K562 (cell line): ENCODE results near the gene WNK1. TPM values are rescaled to one million over a fixed set of nuclear protein-coding genes. Genes with fewer than 3 reads are reported as not detected.

Experiments used
- BRD4 ChIP-seq: fragments of 200-600 bp; sonication (generic); IDR thresholded peaks from 2 replicates; pipeline ENCODE4 v1.6.1; 2017; ENCODE audit warnings: inconsistent platforms
- ELF2 ChIP-seq: fragments of 250-450 bp; sonication (Bioruptor Pico); IDR thresholded peaks from 2 replicates; pipeline ENCODE4 v1.5.0; 2021; ENCODE audit warnings: mild to moderate bottlenecking
- MTA3 ChIP-seq: fragments of 450-650 bp; formaldehyde crosslinking; IDR thresholded peaks from 2 replicates; pipeline ENCODE4 v1.6.1; 2017; ENCODE audit warnings: mild to moderate bottlenecking, borderline replicate concordance
- NR2F6 ChIP-seq: fragments of 450-650 bp; formaldehyde crosslinking; IDR thresholded peaks from 2 replicates; pipeline ENCODE4 v1.4.0; 2020; ENCODE audit warnings: mild to moderate bottlenecking
- RBBP5 ChIP-seq: fragments of 200-600 bp; sonication (generic); IDR thresholded peaks from 2 replicates; pipeline ENCODE4 v1.6.1; 2012; ENCODE audit warnings: borderline replicate concordance, mild to moderate bottlenecking, low read length, control low read depth, inconsistent platforms; ENCODE audit not compliant: insufficient read depth, poor library complexity, severe bottlenecking
- SMC3 ChIP-seq: conservative IDR thresholded peaks from 2 replicates; pipeline ENCODE4 v1.6.1; 2011; ENCODE audit warnings: low read depth, low read length, improper control_type of control experiment; ENCODE audit not compliant: insufficient read depth
- STAT5B ChIP-seq: fragments of 250-450 bp; sonication (Bioruptor Pico); IDR thresholded peaks from 2 replicates; pipeline ENCODE4 v1.8.0; 2021; ENCODE audit warnings: mild to moderate bottlenecking, inconsistent platforms
- TAL1 ChIP-seq: fragments of 450-650 bp; IDR thresholded peaks from 2 replicates; pipeline ENCODE4 v1.6.1; 2016; ENCODE audit warnings: mild to moderate bottlenecking
- YBX1 ChIP-seq: fragments of 450-650 bp; IDR thresholded peaks from 2 replicates; pipeline ENCODE4 v1.7.1; 2016; ENCODE audit warnings: mild to moderate bottlenecking
- YY1 ChIP-seq, 3 experiments: IDR thresholded peaks; 2 replicates each; pipeline ENCODE4 v1.6.1; 2011; ENCODE audit warnings: low read length in 2 of 3, mild to moderate bottlenecking in 2 of 3, moderate library complexity in 2 of 3, borderline replicate concordance in 1 of 3, control low read depth in 1 of 3, low read depth in 1 of 3; ENCODE audit not compliant: insufficient read depth in 3 of 3, insufficient replicate concordance in 2 of 3, control insufficient read depth in 1 of 3, insufficient read length in 1 of 3; ENCODE audit errors: extremely low read depth in 1 of 3
- ZMIZ1 ChIP-seq, 2 experiments: fragments of 150-350 bp in 1 of 2; IDR thresholded peaks; 2 replicates each; pipeline ENCODE4 v1.6.1; 2012 to 2016; ENCODE audit warnings: low read depth in 2 of 2, low read length in 2 of 2, mild to moderate bottlenecking in 1 of 2, moderate library complexity in 1 of 2
- ZNF174 ChIP-seq: fragments of 250-450 bp; sonication (Bioruptor Pico); IDR thresholded peaks from 2 replicates; pipeline ENCODE4 v1.4.0; 2020; ENCODE audit warnings: mild to moderate bottlenecking
- ZNF184 ChIP-seq: sonication (generic); formaldehyde crosslinking; IDR thresholded peaks from 2 replicates; pipeline ENCODE4 v1.5.0; 2020; ENCODE audit warnings: missing genetic modification reagents
- ZNF512 ChIP-seq: IDR thresholded peaks from 2 replicates; pipeline ENCODE4 v1.6.1; 2016; ENCODE audit warnings: missing genetic modification characterization, missing compliant biosample characterization
- polyA plus RNA-seq, 8 experiments: library from polyadenylated mRNA; depleted of rRNA in 4 of 8; stranded (reverse) in 5 of 8; unstranded in 3 of 8; fragments of >200 nt; fragmentation: Nextera tagmentation in 2 of 8; fragmentation: Illumina TruSeq in 1 of 8; extraction: Ambion mirVana in 2 of 8; extraction: Trizol in 1 of 8; gene quantifications; 2 replicates each; pipeline versions ENCODE4 v1.2.1 to v1.2.3, GENCODE V29; 2011 to 2014; ENCODE audit warnings: inconsistent platforms in 1 of 8, missing spikeins in 1 of 8
- total RNA-seq, 7 experiments: library from RNA; depleted of rRNA in 6 of 7; stranded (reverse); fragments of >200 nt in 6 of 7; fragmentation: Illumina TruSeq in 2 of 7; extraction: Trizol in 2 of 7; gene quantifications; 2 replicates each; pipeline versions ENCODE4 v1.2.1 to v1.2.3, GENCODE V29; 2011 to 2021; ENCODE audit warnings: low replicate concordance in 1 of 7
- TF ChIP-seq, protein P1 (sequence below): sonication (generic); formaldehyde crosslinking; IDR thresholded peaks from 2 replicates; pipeline ENCODE4 v1.8.1; 2023; ENCODE audit warnings: missing genetic modification reagents, mild to moderate bottlenecking, borderline replicate concordance
- TF ChIP-seq, protein P2 (sequence below): sonication (generic); formaldehyde crosslinking; IDR thresholded peaks from 2 replicates; pipeline ENCODE4 v1.8.0; 2022; ENCODE audit warnings: missing genetic modification reagents, mild to moderate bottlenecking, borderline replicate concordance

WNK1 gene
- total and polyA plus RNA-seq, 9 of the 15 experiments (the other 6 are each of a cell fraction or from before 2014, with no cell fraction given) = 4.3 to 73.9 (median 31.0) TPM

GRCh38 chr12:911191-911826 is 158.9 kb downstream of the WNK1 start (continued):
- TF ChIP-seq, protein P1, sequence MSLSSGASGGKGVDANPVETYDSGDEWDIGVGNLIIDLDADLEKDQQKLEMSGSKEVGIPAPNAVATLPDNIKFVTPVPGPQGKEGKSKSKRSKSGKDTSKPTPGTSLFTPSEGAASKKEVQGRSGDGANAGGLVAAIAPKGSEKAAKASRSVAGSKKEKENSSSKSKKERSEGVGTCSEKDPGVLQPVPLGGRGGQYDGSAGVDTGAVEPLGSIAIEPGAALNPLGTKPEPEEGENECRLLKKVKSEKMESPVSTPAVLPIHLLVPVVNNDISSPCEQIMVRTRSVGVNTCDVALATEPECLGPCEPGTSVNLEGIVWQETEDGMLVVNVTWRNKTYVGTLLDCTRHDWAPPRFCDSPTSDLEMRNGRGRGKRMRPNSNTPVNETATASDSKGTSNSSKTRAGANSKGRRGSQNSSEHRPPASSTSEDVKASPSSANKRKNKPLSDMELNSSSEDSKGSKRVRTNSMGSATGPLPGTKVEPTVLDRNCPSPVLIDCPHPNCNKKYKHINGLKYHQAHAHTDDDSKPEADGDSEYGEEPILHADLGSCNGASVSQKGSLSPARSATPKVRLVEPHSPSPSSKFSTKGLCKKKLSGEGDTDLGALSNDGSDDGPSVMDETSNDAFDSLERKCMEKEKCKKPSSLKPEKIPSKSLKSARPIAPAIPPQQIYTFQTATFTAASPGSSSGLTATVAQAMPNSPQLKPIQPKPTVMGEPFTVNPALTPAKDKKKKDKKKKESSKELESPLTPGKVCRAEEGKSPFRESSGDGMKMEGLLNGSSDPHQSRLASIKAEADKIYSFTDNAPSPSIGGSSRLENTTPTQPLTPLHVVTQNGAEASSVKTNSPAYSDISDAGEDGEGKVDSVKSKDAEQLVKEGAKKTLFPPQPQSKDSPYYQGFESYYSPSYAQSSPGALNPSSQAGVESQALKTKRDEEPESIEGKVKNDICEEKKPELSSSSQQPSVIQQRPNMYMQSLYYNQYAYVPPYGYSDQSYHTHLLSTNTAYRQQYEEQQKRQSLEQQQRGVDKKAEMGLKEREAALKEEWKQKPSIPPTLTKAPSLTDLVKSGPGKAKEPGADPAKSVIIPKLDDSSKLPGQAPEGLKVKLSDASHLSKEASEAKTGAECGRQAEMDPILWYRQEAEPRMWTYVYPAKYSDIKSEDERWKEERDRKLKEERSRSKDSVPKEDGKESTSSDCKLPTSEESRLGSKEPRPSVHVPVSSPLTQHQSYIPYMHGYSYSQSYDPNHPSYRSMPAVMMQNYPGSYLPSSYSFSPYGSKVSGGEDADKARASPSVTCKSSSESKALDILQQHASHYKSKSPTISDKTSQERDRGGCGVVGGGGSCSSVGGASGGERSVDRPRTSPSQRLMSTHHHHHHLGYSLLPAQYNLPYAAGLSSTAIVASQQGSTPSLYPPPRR (CRISPR knock-in tag) = no peak
- TF ChIP-seq ZNF174 (CRISPR knock-in tag) = no peak
- no peak for TF ChIP-seq MTA3
- TF ChIP-seq ELF2 = no peak
- TF ChIP-seq ZNF184 (CRISPR knock-in tag) = no peak
- no peak for TF ChIP-seq YBX1
- no peak for TF ChIP-seq RBBP5
- TF ChIP-seq ZMIZ1 (IDR thresholded peaks at IDR 0.05; ENCODE audit: low read depth in 2 of 2, low read length in 2 of 2) = 0 out of 4 replicates have a peak, but pooled peaks of 1 of the 2 experiments have one; percentile 47
- TF ChIP-seq SMC3 = no peak
- TF ChIP-seq NR2F6 (CRISPR knock-in tag) = no peak
- TF ChIP-seq, protein P2, sequence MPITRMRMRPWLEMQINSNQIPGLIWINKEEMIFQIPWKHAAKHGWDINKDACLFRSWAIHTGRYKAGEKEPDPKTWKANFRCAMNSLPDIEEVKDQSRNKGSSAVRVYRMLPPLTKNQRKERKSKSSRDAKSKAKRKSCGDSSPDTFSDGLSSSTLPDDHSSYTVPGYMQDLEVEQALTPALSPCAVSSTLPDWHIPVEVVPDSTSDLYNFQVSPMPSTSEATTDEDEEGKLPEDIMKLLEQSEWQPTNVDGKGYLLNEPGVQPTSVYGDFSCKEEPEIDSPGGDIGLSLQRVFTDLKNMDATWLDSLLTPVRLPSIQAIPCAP (CRISPR knock-in tag) = no peak
- no peak for TF ChIP-seq YY1 (IDR thresholded peaks at IDR 0.05; ENCODE audit: borderline replicate concordance in 1 of 3, control insufficient read depth in 1 of 3, extremely low read depth in 1 of 3, insufficient read depth in 3 of 3, insufficient read length in 1 of 3, insufficient replicate concordance in 2 of 3, low read depth in 1 of 3, low read length in 2 of 3)
- TF ChIP-seq TAL1 = peak; percentile 84
- no peak for TF ChIP-seq STAT5B (CRISPR knock-in tag)
- no peak for TF ChIP-seq ZNF512 (tag)
- TF ChIP-seq BRD4 = no peak
